Measurements from ENCODE around the gene CTDSPL.

DNA sequence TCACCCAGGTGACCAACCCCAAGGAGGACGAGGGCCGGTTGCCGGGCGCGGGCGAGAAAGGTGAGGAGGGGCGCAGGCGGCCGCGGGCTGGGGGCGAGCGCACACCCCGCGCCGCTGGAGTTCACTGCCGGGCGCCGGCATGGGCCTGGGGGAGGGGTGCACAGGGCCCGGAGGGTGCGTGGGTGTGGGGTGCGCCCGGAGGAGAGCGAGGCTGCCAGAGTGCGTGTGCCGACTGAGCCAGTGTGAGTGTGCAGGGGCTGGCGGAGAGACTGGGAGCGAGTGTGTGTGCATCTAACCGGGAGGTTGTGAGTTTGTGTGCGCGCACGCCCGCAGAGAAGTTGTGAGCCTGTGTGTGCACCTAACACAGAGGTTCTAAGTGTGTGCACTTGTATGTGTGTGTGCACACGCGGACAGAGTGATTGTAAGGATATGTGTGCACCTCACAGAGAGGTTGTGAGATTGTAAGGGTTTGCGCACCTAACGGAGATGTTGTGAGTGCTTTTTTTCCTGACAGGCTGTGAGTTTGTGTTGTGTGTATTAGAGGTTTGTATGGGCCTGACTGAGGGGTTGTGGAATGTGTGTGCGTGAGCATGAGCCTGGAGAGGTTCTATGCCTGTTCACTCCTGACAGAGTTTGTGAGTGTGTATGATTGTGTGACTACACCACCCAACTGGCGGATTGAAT, 681 bp downstream of the CTDSPL start:
- TF ChIP-seq, protein P1, sequence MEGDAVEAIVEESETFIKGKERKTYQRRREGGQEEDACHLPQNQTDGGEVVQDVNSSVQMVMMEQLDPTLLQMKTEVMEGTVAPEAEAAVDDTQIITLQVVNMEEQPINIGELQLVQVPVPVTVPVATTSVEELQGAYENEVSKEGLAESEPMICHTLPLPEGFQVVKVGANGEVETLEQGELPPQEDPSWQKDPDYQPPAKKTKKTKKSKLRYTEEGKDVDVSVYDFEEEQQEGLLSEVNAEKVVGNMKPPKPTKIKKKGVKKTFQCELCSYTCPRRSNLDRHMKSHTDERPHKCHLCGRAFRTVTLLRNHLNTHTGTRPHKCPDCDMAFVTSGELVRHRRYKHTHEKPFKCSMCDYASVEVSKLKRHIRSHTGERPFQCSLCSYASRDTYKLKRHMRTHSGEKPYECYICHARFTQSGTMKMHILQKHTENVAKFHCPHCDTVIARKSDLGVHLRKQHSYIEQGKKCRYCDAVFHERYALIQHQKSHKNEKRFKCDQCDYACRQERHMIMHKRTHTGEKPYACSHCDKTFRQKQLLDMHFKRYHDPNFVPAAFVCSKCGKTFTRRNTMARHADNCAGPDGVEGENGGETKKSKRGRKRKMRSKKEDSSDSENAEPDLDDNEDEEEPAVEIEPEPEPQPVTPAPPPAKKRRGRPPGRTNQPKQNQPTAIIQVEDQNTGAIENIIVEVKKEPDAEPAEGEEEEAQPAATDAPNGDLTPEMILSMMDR (IDR thresholded peaks at IDR 0.05): no peak
- TF ChIP-seq POLR2A (IDR thresholded peaks at IDR 0.05): no peak
